ENCODE measurements around the gene RNFT1. TPM values are rescaled to one million over a fixed set of nuclear protein-coding genes. Genes with fewer than 3 reads are reported as not detected.

The RNFT1 gene
- total RNA-seq, 6 donors from 2014 or later = 5.8 to 40.3 (median 28.8) TPM

- peaks cover 7 to 91% (median 43%) of the 10 kb centered on the region in 4 donors for H3K36me3 ChIP-seq
- H3K27me3 ChIP-seq = no peaks in the 10 kb centered on the region
- H3K4me3 ChIP-seq = no peak overlapping the region
- TF ChIP-seq EP300 (IDR thresholded peaks at IDR 0.05) (no peak), POLR2A (IDR thresholded peaks at IDR 0.05) (no peak), POLR2AphosphoS5 (IDR thresholded peaks at IDR 0.05) (no peak), CTCF (IDR thresholded peaks at IDR 0.05) (no peak)
- peaks cover 0 to 11% (median 6%) of the 10 kb centered on the region in 4 donors for H3K4me1 ChIP-seq
- H3K27ac ChIP-seq = no peak overlapping the region
- ATAC-seq (ENCODE audit: low FRiP score in 2 of 2) = no peak
- H3K9me3 ChIP-seq = no peaks in the 10 kb centered on the region
- no peak for DNase-seq
Observed at GRCh38 chr17:59916446-59916845, 48.1 kb downstream of the RNFT1 start.

- Histone ChIP-seq H3K27me3 (no peaks in the 10 kb centered on the region), H3K4me3 (no peak overlapping the region), H3K9me3 (no peaks in the 10 kb centered on the region), H3K36me3 (peaks cover 7 to 77% (median 39%) of the 10 kb centered on the region in 4 donors), H3K4me1 (peaks cover 0 to 11% (median 6%) of the 10 kb centered on the region in 4 donors), H3K27ac (no peak overlapping the region)
- DNase-seq (no peak), ATAC-seq (ENCODE audit: low FRiP score in 2 of 2) (peak in 1 of 2 donors; percentile 62)
- WGBS, 2 donors = 67 to 71% methylated on average over 1 of the region's 1 CpG
- TF ChIP-seq CTCF (IDR thresholded peaks at IDR 0.05) = peak in 5 of 6 experiments; percentile 50 to 54 (median 51)
- TF ChIP-seq POLR2AphosphoS5 (IDR thresholded peaks at IDR 0.05) = no peak
- no peak for TF ChIP-seq POLR2A (IDR thresholded peaks at IDR 0.05)
- no peak for TF ChIP-seq EP300 (IDR thresholded peaks at IDR 0.05)
Observed at GRCh38 chr17:59914274-59914854, 50.2 kb downstream of the RNFT1 start.

GRCh38 chr17:59907467-59907866 is 57.1 kb downstream of the RNFT1 start:
- no peak for ATAC-seq (ENCODE audit: low FRiP score in 2 of 2)
- Histone ChIP-seq H3K27me3 (no peaks in the 10 kb centered on the region), H3K27ac (no peak overlapping the region), H3K36me3 (peaks cover 0 to 14% (median 6%) of the 10 kb centered on the region in 4 donors), H3K4me3 (no peak overlapping the region), H3K4me1 (no peaks in the 10 kb centered on the region), H3K9me3 (no peaks in the 10 kb centered on the region)
- WGBS, 2 donors = 94 to 97% methylated on average over 3 of the region's 3 CpGs
- TF ChIP-seq CTCF (IDR thresholded peaks at IDR 0.05) (no peak), EP300 (IDR thresholded peaks at IDR 0.05) (no peak), POLR2A (IDR thresholded peaks at IDR 0.05) (no peak), POLR2AphosphoS5 (IDR thresholded peaks at IDR 0.05) (no peak)
- no peak for DNase-seq

GRCh38 chr17:59903455-59903854 is 61.1 kb downstream of the RNFT1 start:
- Histone ChIP-seq H3K27ac (no peak overlapping the region), H3K4me1 (peaks cover 0 to 11% (median 1%) of the 10 kb centered on the region in 4 donors), H3K4me3 (no peak overlapping the region), H3K36me3 (no peaks in the 10 kb centered on the region), H3K9me3 (no peaks in the 10 kb centered on the region), H3K27me3 (no peaks in the 10 kb centered on the region)
- ATAC-seq (ENCODE audit: low FRiP score in 2 of 2) (no peak), DNase-seq (no peak)
- TF ChIP-seq POLR2A (IDR thresholded peaks at IDR 0.05) (no peak), POLR2AphosphoS5 (IDR thresholded peaks at IDR 0.05) (no peak)
- WGBS, 2 donors = 85 to 92% methylated on average over 2 of the region's 2 CpGs

Small RNAs within 50 kb of the gene (small RNA-seq; reads per million reads assigned to genes)
- 0 reads per million in 4 donors for gene RPS29P21

Other genes with a start within 250 kb of the RNFT1 start
- 10 to 100 TPM in 1 of 6 donors, 1 to 10 TPM in 5; 3.1 to 52.4 (median 7.6) TPM for gene TUBD1, start 71.8 kb downstream of the RNFT1 start, total RNA-seq
- gene RPS6KB1, start 71.6 kb downstream of the RNFT1 start, total RNA-seq = 10 to 100 TPM; 13.1 to 60.8 (median 30.3) TPM
- 10 to 100 TPM; 17.9 to 35.2 (median 22.3) TPM for gene HEATR6, start 114.2 kb upstream of the RNFT1 start, total RNA-seq
- gene CA4, start 185.2 kb upstream of the RNFT1 start, total RNA-seq = 100 to 1,000 TPM in 1 of 6 donors, 10 to 100 TPM in 4, 1 to 10 TPM in 1; 7.3 to 102 (median 45.5) TPM

Measured in upper lobe of left lung (tissue), 6 donors.